Measurements from ENCODE around the gene LRRC30.

The LRRC30 gene

DNA sequence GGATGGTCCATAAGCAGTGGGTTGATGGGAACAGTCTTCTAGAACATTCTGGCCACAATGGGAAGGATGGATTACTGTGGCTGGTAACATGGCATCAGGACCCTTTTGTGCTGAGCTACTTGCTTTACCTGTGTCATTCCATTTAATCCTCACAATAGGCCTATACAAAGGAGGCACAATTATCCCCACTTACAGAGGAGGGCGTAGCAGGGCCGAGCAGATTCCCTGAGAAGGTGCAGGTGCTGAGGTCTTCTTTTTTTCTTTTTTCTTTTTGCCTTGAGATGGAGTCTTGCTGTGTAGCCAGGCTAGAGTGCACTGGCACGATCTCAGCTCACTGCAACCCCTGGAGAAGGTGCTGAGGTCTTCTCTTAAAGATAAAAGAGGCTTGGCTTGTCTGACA, 6.7 kb upstream of the LRRC30 start:
- no peak overlapping the region for H3K4me3 Mint-ChIP-seq
- H3K4me1 Mint-ChIP-seq (ENCODE audit: low read depth), result no peaks in the 10 kb centered on the region
- no peaks in the 10 kb centered on the region for H3K9me3 Mint-ChIP-seq
- no peak overlapping the region for H3K27ac Mint-ChIP-seq
- H3K36me3 Mint-ChIP-seq (ENCODE audit: low read depth), result no peaks in the 10 kb centered on the region
- H3K27me3 Mint-ChIP-seq, result no peaks in the 10 kb centered on the region

DNA sequence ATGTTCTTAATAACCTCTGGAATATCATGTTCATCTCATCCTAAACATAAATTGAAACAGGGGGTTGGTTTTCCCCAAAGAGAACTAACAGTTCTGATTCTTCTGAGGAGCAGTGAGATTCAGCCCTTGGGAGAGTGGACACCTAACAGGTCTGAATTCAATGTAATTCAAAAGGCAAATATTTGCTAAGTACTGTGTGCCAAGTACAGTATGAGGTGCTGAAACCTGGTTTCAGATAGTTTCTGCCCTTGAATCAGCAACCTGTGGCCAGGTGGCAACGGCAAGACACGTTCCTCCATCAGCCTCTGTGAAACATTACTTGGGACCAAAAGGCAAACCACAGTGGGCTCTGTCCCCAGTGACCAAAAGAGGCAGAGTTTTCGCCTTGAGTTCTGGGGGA, 1.3 kb downstream of the LRRC30 start:
- Mint-ChIP-seq H3K27me3 (no peaks in the 10 kb centered on the region), H3K9me3 (no peaks in the 10 kb centered on the region), H3K4me1 (ENCODE audit: low read depth) (no peaks in the 10 kb centered on the region), H3K4me3 (no peak overlapping the region), H3K27ac (no peak overlapping the region), H3K36me3 (ENCODE audit: low read depth) (no peaks in the 10 kb centered on the region)

GRCh38 chr18:7233134-7233810, 2.4 kb downstream of the LRRC30 start:
- H3K9me3 Mint-ChIP-seq, result no peaks in the 10 kb centered on the region
- H3K4me1 Mint-ChIP-seq (ENCODE audit: low read depth), result no peaks in the 10 kb centered on the region
- no peak overlapping the region for H3K27ac Mint-ChIP-seq
- no peak overlapping the region for H3K4me3 Mint-ChIP-seq
- H3K27me3 Mint-ChIP-seq, result no peaks in the 10 kb centered on the region
- H3K36me3 Mint-ChIP-seq (ENCODE audit: low read depth), result no peaks in the 10 kb centered on the region

- Mint-ChIP-seq H3K27ac (no peak overlapping the region), H3K9me3 (no peaks in the 10 kb centered on the region), H3K4me1 (ENCODE audit: low read depth) (no peaks in the 10 kb centered on the region), H3K36me3 (ENCODE audit: low read depth) (no peaks in the 10 kb centered on the region), H3K4me3 (no peak overlapping the region), H3K27me3 (no peaks in the 10 kb centered on the region)
Observed at GRCh38 chr18:7234091-7234490, 3.2 kb downstream of the LRRC30 start.

DNA sequence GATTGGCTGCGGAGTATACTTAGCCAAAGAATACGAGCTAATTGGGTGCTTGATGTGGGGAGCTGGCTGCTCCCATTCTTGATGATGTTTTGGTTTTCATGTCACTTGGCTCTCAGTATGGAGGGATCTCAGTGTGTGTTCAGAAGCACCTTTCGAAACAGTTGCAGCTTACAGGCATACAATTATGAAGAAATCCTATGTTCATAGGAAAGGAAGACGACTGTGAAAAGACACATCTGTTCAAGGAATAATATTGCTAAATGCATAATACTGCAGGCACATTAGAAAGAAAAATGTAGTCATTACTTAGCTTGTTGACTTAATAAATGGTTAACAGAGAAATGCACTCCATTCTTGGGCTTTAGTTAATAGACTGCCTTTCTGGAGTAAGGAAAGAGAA, 4.1 kb downstream of the LRRC30 start:
- no peaks in the 10 kb centered on the region for H3K27me3 Mint-ChIP-seq
- no peaks in the 10 kb centered on the region for H3K36me3 Mint-ChIP-seq (ENCODE audit: low read depth)
- H3K4me1 Mint-ChIP-seq (ENCODE audit: low read depth), result no peaks in the 10 kb centered on the region
- H3K9me3 Mint-ChIP-seq, result no peaks in the 10 kb centered on the region
- H3K4me3 Mint-ChIP-seq, result no peak overlapping the region
- H3K27ac Mint-ChIP-seq, result no peak overlapping the region

DNA sequence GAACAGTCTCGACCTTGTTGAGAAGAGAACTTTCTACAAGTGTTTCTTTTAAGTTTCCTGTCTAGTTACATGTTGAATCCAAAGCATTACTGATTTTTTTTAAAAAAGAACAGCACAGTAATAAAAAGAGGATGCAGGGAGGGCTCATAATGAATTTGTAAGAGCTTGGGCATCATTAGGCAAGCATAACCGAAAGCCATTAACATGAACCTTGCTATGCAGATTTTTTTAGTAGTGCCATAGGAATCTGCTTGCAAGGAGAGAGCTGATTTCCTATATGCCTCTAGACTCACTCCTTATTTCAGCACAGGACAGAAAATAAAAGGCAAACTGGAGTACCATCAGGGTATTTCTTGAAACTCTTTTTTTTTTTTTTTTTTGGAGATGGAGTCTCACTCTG, 5.2 kb downstream of the LRRC30 start:
- no peaks in the 10 kb centered on the region for H3K4me1 Mint-ChIP-seq (ENCODE audit: low read depth)
- H3K4me3 Mint-ChIP-seq, result no peak overlapping the region
- H3K27me3 Mint-ChIP-seq, result no peaks in the 10 kb centered on the region
- H3K36me3 Mint-ChIP-seq (ENCODE audit: low read depth), result no peaks in the 10 kb centered on the region
- H3K9me3 Mint-ChIP-seq, result no peaks in the 10 kb centered on the region
- H3K27ac Mint-ChIP-seq, result no peak overlapping the region

- H3K9me3 Mint-ChIP-seq, result no peaks in the 10 kb centered on the region
- no peaks in the 10 kb centered on the region for H3K27me3 Mint-ChIP-seq
- H3K27ac Mint-ChIP-seq, result no peak overlapping the region
- H3K4me1 Mint-ChIP-seq (ENCODE audit: low read depth), result no peaks in the 10 kb centered on the region
- no peak overlapping the region for H3K4me3 Mint-ChIP-seq
- no peaks in the 10 kb centered on the region for H3K36me3 Mint-ChIP-seq (ENCODE audit: low read depth)
Observed at GRCh38 chr18:7236933-7237332, 6.0 kb downstream of the LRRC30 start.

DNA sequence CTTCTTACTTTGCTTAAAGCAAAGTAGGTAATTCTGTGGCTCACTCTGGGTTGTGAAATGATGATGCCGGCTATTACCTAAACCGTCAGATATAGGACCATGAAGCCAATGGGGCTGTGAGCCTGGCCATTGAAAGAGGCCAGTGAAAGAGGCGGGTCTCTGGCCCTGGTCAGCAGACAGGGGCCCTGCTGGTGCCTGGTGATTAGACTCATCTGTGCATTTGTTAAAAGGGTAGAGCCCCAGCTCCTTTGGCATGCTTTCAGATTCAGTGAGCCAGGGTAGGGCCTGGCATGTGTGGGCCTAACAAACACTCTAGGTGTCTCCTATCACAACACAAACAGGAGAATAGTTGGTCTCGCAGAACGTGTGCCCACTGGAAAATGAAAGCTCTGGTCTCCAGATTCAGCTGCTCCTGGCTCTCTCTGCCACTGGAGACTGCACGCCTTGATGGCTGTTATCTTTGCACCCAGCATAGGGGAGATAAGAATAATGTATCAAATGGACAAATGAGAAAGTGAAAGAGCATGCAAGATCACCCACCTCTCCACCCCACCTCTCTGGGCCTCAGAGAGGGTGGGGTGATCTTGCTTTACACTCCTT, 6.9 kb downstream of the LRRC30 start:
- Mint-ChIP-seq H3K27ac (no peak overlapping the region), H3K4me3 (no peak overlapping the region), H3K36me3 (ENCODE audit: low read depth) (no peaks in the 10 kb centered on the region), H3K27me3 (no peaks in the 10 kb centered on the region), H3K4me1 (ENCODE audit: low read depth) (no peaks in the 10 kb centered on the region), H3K9me3 (no peaks in the 10 kb centered on the region)

DNA sequence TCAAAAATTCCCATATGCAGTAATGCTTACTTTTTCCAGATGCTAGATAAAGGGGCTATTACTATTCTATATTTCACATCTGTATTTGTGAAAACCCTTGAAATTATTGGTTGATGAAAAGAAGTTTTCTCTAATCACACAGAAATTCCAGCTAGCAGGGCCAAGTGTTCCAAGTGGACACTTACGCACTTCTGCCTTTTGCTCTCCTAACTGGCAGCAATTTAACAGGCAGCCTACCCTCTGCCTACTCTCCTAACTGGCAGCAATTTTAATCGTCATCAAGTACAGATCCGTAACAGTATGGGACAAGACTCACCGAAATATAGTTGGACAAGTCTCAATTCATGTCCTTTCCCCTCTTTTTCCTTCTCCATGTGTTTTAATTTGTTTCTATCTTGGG, 12.0 kb downstream of the LRRC30 start:
- Mint-ChIP-seq H3K9me3 (no peaks in the 10 kb centered on the region), H3K4me3 (no peak overlapping the region), H3K27me3 (no peaks in the 10 kb centered on the region), H3K27ac (no peak overlapping the region), H3K4me1 (ENCODE audit: low read depth) (no peaks in the 10 kb centered on the region), H3K36me3 (ENCODE audit: low read depth) (no peaks in the 10 kb centered on the region)

DNA sequence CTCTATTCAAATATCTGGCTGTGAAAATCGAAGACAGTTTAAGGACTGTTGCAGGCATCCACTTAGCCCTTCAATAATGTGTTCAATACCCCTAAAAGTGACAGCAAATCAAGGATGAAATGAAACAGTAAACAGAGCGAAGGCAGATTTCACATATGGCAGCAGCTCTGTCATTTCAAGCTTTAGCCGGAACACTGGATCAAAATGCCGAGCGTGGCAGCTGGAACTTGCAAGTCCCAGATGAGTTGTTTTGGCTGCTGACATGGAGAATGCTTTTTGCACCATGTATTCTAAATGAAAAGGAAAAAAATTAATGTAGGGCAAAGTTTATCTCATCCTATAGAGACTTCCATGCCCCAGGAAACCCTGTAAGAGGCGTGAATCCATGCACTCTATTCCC, 18.0 kb downstream of the LRRC30 start:
- Mint-ChIP-seq H3K27ac (no peak overlapping the region), H3K9me3 (peaks cover 4% of the 10 kb centered on the region), H3K36me3 (ENCODE audit: low read depth) (no peaks in the 10 kb centered on the region), H3K27me3 (no peaks in the 10 kb centered on the region), H3K4me3 (no peak overlapping the region), H3K4me1 (ENCODE audit: low read depth) (no peaks in the 10 kb centered on the region)

GRCh38 chr18:7254163-7254562, 23.3 kb downstream of the LRRC30 start:
- H3K4me1 Mint-ChIP-seq (ENCODE audit: low read depth), result no peaks in the 10 kb centered on the region
- no peaks in the 10 kb centered on the region for H3K27me3 Mint-ChIP-seq
- H3K9me3 Mint-ChIP-seq, result peaks cover 4% of the 10 kb centered on the region
- no peak overlapping the region for H3K4me3 Mint-ChIP-seq
- no peaks in the 10 kb centered on the region for H3K36me3 Mint-ChIP-seq (ENCODE audit: low read depth)
- no peak overlapping the region for H3K27ac Mint-ChIP-seq

GRCh38 chr18:7255054-7255453, 24.2 kb downstream of the LRRC30 start:
- no peaks in the 10 kb centered on the region for H3K36me3 Mint-ChIP-seq (ENCODE audit: low read depth)
- no peaks in the 10 kb centered on the region for H3K27me3 Mint-ChIP-seq
- no peak overlapping the region for H3K27ac Mint-ChIP-seq
- no peaks in the 10 kb centered on the region for H3K4me1 Mint-ChIP-seq (ENCODE audit: low read depth)
- H3K9me3 Mint-ChIP-seq, result peaks cover 4% of the 10 kb centered on the region
- H3K4me3 Mint-ChIP-seq, result no peak overlapping the region

- H3K4me3 Mint-ChIP-seq, result no peak overlapping the region
- H3K9me3 Mint-ChIP-seq, result peaks cover 3% of the 10 kb centered on the region
- H3K4me1 Mint-ChIP-seq (ENCODE audit: low read depth), result no peaks in the 10 kb centered on the region
- H3K27me3 Mint-ChIP-seq, result no peaks in the 10 kb centered on the region
- H3K27ac Mint-ChIP-seq, result no peak overlapping the region
- H3K36me3 Mint-ChIP-seq (ENCODE audit: low read depth), result no peaks in the 10 kb centered on the region
Observed at GRCh38 chr18:7255643-7256042, 24.8 kb downstream of the LRRC30 start.

DNA sequence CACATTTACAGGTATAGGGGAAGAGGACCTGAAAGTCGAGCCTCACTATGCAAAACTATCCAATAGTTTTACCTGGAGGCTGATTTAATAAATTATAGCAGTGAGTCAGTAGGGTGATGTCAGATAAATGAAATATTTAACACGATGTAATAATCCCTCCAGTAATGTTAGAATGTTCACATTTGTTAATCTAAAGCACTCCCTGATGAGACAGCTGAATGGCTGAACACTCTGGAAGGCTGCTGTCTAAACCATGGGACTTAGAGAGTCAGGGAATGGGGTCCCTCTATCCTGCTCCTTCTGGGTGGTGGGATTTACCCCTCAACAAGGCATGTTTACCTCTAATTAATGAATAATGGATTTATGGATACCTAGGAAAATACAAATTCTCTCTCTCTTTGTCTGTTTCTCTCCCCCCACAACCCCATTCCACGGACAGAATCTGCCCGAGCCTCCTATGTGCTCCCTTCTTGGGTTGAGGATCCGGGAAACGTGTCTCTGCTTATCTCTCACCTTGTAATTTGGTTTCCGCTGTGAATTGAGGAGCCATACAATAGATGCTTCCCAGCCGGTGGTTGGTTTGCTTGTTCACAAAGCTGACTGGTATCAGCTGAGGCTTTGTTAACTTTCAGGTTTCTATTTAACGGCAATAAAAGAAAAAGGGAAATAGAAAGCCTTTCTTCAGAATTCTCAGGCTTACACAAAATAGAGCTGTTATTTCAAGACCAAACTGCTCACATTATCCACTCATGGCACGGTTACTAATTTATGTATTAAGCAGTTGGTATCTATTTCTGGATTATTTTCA, 25.9 kb downstream of the LRRC30 start:
- Mint-ChIP-seq H3K4me1 (ENCODE audit: low read depth) (no peaks in the 10 kb centered on the region), H3K4me3 (no peak overlapping the region), H3K9me3 (no peaks in the 10 kb centered on the region), H3K36me3 (ENCODE audit: low read depth) (no peaks in the 10 kb centered on the region), H3K27me3 (no peaks in the 10 kb centered on the region), H3K27ac (no peak overlapping the region)

- Mint-ChIP-seq H3K4me1 (ENCODE audit: low read depth) (no peaks in the 10 kb centered on the region), H3K9me3 (no peaks in the 10 kb centered on the region), H3K36me3 (ENCODE audit: low read depth) (no peaks in the 10 kb centered on the region), H3K4me3 (no peak overlapping the region), H3K27me3 (no peaks in the 10 kb centered on the region), H3K27ac (no peak overlapping the region)
Observed at GRCh38 chr18:7257426-7257740, 26.5 kb downstream of the LRRC30 start.

GRCh38 chr18:7259475-7259874, 28.6 kb downstream of the LRRC30 start:
- Mint-ChIP-seq H3K9me3 (peaks cover 3% of the 10 kb centered on the region), H3K27ac (no peak overlapping the region), H3K27me3 (no peaks in the 10 kb centered on the region), H3K36me3 (ENCODE audit: low read depth) (no peaks in the 10 kb centered on the region), H3K4me3 (no peak overlapping the region), H3K4me1 (ENCODE audit: low read depth) (no peaks in the 10 kb centered on the region)
